GM18517 (cell line): ENCODE measurements around the gene ABI3BP.
"Not testable (repeated sequence)": the region's sequence is repeated elsewhere in the genome, so short reads cannot be mapped to it uniquely, and the experiment has no call there.

Experiments used
- ATAC-seq: cut with Tn5 transposase; IDR thresholded peaks from one replicate; pipeline ENCODE4 v1.9.1; 2021; ENCODE audit warnings: mild to moderate bottlenecking, moderate library complexity; ENCODE audit not compliant: unreplicated experiment

Gene ABI3BP

GRCh38 chr3:100993309-100993708 is at the start of gene ABI3BP:
Gene ABI3BP (minus strand): TSS chr3:100993421. CDS start chr3:100993384, 37 bp downstream.
- no peak for ATAC-seq

GRCh38 chr3:101039285-101039684 is 46.1 kb upstream of the ABI3BP start:
- ATAC-seq = no peak

- no peak for ATAC-seq
Observed at GRCh38 chr3:101038880-101039279, 45.7 kb upstream of the ABI3BP start.

GRCh38 chr3:101038393-101038792 is 45.2 kb upstream of the ABI3BP start:
- no peak for ATAC-seq

- no peak for ATAC-seq
Observed at GRCh38 chr3:101037613-101038012, 44.4 kb upstream of the ABI3BP start.

- ATAC-seq = no peak
Observed at GRCh38 chr3:101036676-101037075, 43.5 kb upstream of the ABI3BP start.

- ATAC-seq = no peak
Observed at GRCh38 chr3:101036213-101036618, 43.0 kb upstream of the ABI3BP start.

GRCh38 chr3:101027286-101027685 is 34.1 kb upstream of the ABI3BP start:
- no peak for ATAC-seq

- ATAC-seq = no peak
Observed at GRCh38 chr3:101026881-101027280, 33.7 kb upstream of the ABI3BP start.

GRCh38 chr3:101026244-101026643 is 33.0 kb upstream of the ABI3BP start:
- no peak for ATAC-seq

- ATAC-seq = no peak
Observed at GRCh38 chr3:101020351-101021015, 27.3 kb upstream of the ABI3BP start.

GRCh38 chr3:101017017-101017416 is 23.8 kb upstream of the ABI3BP start:
- no peak for ATAC-seq

GRCh38 chr3:101012312-101012711 is 19.1 kb upstream of the ABI3BP start:
- ATAC-seq = not testable (repeated sequence)

GRCh38 chr3:101011136-101011535 is 17.9 kb upstream of the ABI3BP start:
- no peak for ATAC-seq

GRCh38 chr3:101010296-101010695 is 17.1 kb upstream of the ABI3BP start:
- no peak for ATAC-seq

GRCh38 chr3:101009386-101009785 is 16.2 kb upstream of the ABI3BP start:
- ATAC-seq = no peak

GRCh38 chr3:100999160-100999559 is 5.9 kb upstream of the ABI3BP start:
- ATAC-seq = no peak

GRCh38 chr3:100994809-100995208 is 1.6 kb upstream of the ABI3BP start:
- no peak for ATAC-seq

GRCh38 chr3:100994187-100994586 is 966 bp upstream of the ABI3BP start:
- no peak for ATAC-seq

- ATAC-seq = no peak
Observed at GRCh38 chr3:100992231-100993012, 799 bp downstream of the ABI3BP start.

GRCh38 chr3:100988080-100988479 is 5.1 kb downstream of the ABI3BP start:
- ATAC-seq = no peak

- ATAC-seq = no peak
Observed at GRCh38 chr3:100984308-100984707, 8.9 kb downstream of the ABI3BP start.
